ENCODE measurements around the gene ASS1.

The ASS1 gene

GRCh38 chr9:130458027-130458803 lies 13.5 kb downstream of the ASS1 start:
- DNase-seq, result no peak

GRCh38 chr9:130458804-130459067 lies 14.0 kb downstream of the ASS1 start:
- no peak for DNase-seq

- DNase-seq, result no peak
These were observed 14.4 kb downstream of the ASS1 start for GRCh38 chr9:130459151-130459550.

GRCh38 chr9:130459941-130460669 lies 15.3 kb downstream of the ASS1 start:
- DNase-seq, result no peak

- DNase-seq, result peak; percentile 63
These were observed 16.5 kb downstream of the ASS1 start for GRCh38 chr9:130461218-130461630.

- no peak for DNase-seq
These were observed 17.0 kb downstream of the ASS1 start for GRCh38 chr9:130461731-130462130.

- DNase-seq, result no peak
These were observed 18.2 kb downstream of the ASS1 start for GRCh38 chr9:130462685-130463540.

GRCh38 chr9:130463763-130464745 lies 19.3 kb downstream of the ASS1 start:
- DNase-seq, result no peak

GRCh38 chr9:130465383-130466096 lies 20.8 kb downstream of the ASS1 start:
- DNase-seq, result no peak

- no peak for DNase-seq
These were observed 21.9 kb downstream of the ASS1 start for GRCh38 chr9:130466537-130467217.

- no peak for DNase-seq
These were observed 22.6 kb downstream of the ASS1 start for GRCh38 chr9:130467316-130467715.

GRCh38 chr9:130468566-130468965 lies 23.8 kb downstream of the ASS1 start:
- no peak for DNase-seq

- no peak for DNase-seq
These were observed 25.5 kb downstream of the ASS1 start for GRCh38 chr9:130470269-130470668.

GRCh38 chr9:130470950-130471349 lies 26.2 kb downstream of the ASS1 start:
- DNase-seq, result no peak

- no peak for DNase-seq
These were observed 26.8 kb downstream of the ASS1 start for GRCh38 chr9:130471411-130472183.

GRCh38 chr9:130472184-130472705 lies 27.5 kb downstream of the ASS1 start:
- no peak for DNase-seq

- no peak for DNase-seq
These were observed 28.2 kb downstream of the ASS1 start for GRCh38 chr9:130473009-130473408.

- DNase-seq, result no peak
These were observed 28.8 kb downstream of the ASS1 start for GRCh38 chr9:130473566-130473965.

GRCh38 chr9:130474106-130474505 lies 29.3 kb downstream of the ASS1 start:
- DNase-seq, result no peak

GRCh38 chr9:130476151-130476730 lies 31.5 kb downstream of the ASS1 start:
- DNase-seq, result no peak
